SK-N-SH treated with all-trans-retinoic acid at 6 μM for 48 hours (cell line): ENCODE data around the gene SLC7A4.
"Not testable (repeated sequence)": the region's sequence is repeated elsewhere in the genome, so short reads cannot be mapped to it uniquely, and the experiment has no call there.

Experiments
- PATZ1 ChIP-seq: fragments of 250-450 bp; sonication (Bioruptor Pico); IDR thresholded peaks from 2 replicates; pipeline ENCODE4 v1.8.0; 2020; ENCODE audit warnings: mild to moderate bottlenecking, moderate library complexity, borderline replicate concordance
- RARB ChIP-seq: fragments of 250-450 bp; sonication (Bioruptor Pico); IDR thresholded peaks from 2 replicates; pipeline ENCODE4 v1.8.0; 2021; ENCODE audit warnings: mild to moderate bottlenecking, moderate library complexity
- ZC3H10 ChIP-seq: fragments of 250-450 bp; sonication (Bioruptor Pico); IDR thresholded peaks from 2 replicates; pipeline ENCODE4 v1.5.1; 2021; ENCODE audit warnings: mild to moderate bottlenecking, moderate library complexity
- ZFP30 ChIP-seq: fragments of 450-650 bp; formaldehyde crosslinking; IDR thresholded peaks from 2 replicates; pipeline ENCODE4 v1.5.0; 2022; ENCODE audit warnings: mild to moderate bottlenecking, moderate library complexity
- TF ChIP-seq, protein P1 (sequence below): fragments of 250-450 bp; sonication (Bioruptor Pico); IDR thresholded peaks from 2 replicates; pipeline ENCODE4 v1.5.0; 2020; ENCODE audit warnings: mild to moderate bottlenecking, moderate library complexity

DNA sequence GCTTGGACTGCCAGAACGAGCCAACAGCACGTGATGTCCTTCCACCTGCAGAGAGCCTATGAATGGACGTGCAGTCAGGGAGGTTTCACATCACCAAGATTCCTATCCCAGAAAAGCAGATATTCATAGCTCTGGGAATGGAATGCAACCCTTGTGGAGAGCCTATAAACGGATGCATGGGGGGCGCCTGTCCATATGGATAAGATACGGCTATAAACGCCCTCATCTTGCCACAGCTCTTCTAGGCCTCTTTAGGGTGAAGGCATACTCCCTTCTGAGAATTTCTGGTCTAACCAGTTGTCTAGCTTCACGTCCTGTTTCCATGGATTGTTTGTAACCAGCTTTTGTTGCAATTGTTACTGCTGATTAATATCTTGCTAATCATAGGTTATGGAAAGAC is 39.4 kb upstream of the SLC7A4 start:
- TF ChIP-seq, protein P1, sequence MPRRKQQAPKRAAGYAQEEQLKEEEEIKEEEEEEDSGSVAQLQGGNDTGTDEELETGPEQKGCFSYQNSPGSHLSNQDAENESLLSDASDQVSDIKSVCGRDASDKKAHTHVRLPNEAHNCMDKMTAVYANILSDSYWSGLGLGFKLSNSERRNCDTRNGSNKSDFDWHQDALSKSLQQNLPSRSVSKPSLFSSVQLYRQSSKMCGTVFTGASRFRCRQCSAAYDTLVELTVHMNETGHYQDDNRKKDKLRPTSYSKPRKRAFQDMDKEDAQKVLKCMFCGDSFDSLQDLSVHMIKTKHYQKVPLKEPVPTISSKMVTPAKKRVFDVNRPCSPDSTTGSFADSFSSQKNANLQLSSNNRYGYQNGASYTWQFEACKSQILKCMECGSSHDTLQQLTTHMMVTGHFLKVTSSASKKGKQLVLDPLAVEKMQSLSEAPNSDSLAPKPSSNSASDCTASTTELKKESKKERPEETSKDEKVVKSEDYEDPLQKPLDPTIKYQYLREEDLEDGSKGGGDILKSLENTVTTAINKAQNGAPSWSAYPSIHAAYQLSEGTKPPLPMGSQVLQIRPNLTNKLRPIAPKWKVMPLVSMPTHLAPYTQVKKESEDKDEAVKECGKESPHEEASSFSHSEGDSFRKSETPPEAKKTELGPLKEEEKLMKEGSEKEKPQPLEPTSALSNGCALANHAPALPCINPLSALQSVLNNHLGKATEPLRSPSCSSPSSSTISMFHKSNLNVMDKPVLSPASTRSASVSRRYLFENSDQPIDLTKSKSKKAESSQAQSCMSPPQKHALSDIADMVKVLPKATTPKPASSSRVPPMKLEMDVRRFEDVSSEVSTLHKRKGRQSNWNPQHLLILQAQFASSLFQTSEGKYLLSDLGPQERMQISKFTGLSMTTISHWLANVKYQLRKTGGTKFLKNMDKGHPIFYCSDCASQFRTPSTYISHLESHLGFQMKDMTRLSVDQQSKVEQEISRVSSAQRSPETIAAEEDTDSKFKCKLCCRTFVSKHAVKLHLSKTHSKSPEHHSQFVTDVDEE, result not testable (repeated sequence)
- not testable (repeated sequence) for TF ChIP-seq RARB, PATZ1, ZC3H10, ZFP30 (CRISPR knock-in tag)
